ENCODE measurements around the gene IL17RD. TPM values are rescaled to one million over a fixed set of nuclear protein-coding genes. Genes with fewer than 3 reads are reported as not detected.

Gene IL17RD
- polyA plus RNA-seq, 2 of the 4 experiments (the other 2 are of a cell fraction), result 0.89 to 1.4 TPM

- ATAC-seq (no peak), DNase-seq (ENCODE audit: low read depth in 1 of 2, low spot score in 1 of 2) (no peak), FAIRE-seq (no peak)
- Histone ChIP-seq H3K4me3 (no peak overlapping the region), H3K27ac (no peak overlapping the region), H3K4me2 (no peak overlapping the region), H3K9me3 (no peaks in the 10 kb centered on the region), H3K4me1 (no peaks in the 10 kb centered on the region)
- POLR2A ChIA-PET, result no interaction called here
- CTCF ChIA-PET, result no interaction called here
- TF ChIP-seq REST (IDR thresholded peaks at IDR 0.05), result no peak
- WGBS (ENCODE audit: missing lambda C conversion rate), result 94% methylated on average over 2 of the region's 2 CpGs
Measured at GRCh38 chr3:57132674-57133073, 32.5 kb downstream of the IL17RD start.

DNA sequence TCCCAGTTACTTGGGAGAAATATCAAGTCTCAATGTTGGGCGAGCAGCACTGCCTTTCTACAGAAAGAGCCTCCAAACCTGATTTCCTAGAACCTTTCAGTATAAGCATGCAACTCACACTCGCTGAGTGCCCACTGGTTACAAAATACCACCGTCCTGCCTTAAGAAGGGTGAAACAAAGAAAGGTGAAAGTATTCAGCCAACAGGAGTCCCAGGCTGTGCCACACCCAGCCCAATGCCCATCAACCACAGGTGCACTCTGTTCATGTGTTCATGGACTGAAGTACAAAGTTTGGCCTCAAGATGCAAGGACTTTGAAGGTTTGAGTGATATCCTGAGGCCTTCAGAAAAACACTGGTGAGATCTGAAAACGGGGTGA, 34.0 kb downstream of the IL17RD start:
- ATAC-seq (no peak), FAIRE-seq (no peak), DNase-seq (ENCODE audit: low read depth in 1 of 2, low spot score in 1 of 2) (no peak)
- Histone ChIP-seq H3K4me2 (no peak overlapping the region), H3K4me3 (no peak overlapping the region), H3K9me3 (no peaks in the 10 kb centered on the region), H3K4me1 (no peaks in the 10 kb centered on the region), H3K27ac (no peak overlapping the region)
- no peak for TF ChIP-seq CHD2 (IDR thresholded peaks at IDR 0.05; ENCODE audit: low read length, partially characterized antibody)
- no peak for TF ChIP-seq CEBPB (IDR thresholded peaks at IDR 0.05)
- TF ChIP-seq E2F6 (IDR thresholded peaks at IDR 0.05; ENCODE audit: borderline replicate concordance, low read depth), result no peak
- TF ChIP-seq, protein P1, sequence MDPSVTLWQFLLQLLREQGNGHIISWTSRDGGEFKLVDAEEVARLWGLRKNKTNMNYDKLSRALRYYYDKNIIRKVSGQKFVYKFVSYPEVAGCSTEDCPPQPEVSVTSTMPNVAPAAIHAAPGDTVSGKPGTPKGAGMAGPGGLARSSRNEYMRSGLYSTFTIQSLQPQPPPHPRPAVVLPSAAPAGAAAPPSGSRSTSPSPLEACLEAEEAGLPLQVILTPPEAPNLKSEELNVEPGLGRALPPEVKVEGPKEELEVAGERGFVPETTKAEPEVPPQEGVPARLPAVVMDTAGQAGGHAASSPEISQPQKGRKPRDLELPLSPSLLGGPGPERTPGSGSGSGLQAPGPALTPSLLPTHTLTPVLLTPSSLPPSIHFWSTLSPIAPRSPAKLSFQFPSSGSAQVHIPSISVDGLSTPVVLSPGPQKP (IDR thresholded peaks at IDR 0.05; ENCODE audit: low read depth, low read length), result no peak
- no peak for TF ChIP-seq TP53 (CRISPR knock-in tag; IDR thresholded peaks at IDR 0.05)
- no peak for TF ChIP-seq MAFK (IDR thresholded peaks at IDR 0.05; ENCODE audit: partially characterized antibody)
- ChIA-PET POLR2A (no interaction called here), CTCF (interaction anchor here (0.9 kb wide), 1 partner anchor 31 kb away, joined by 3 read pairs; no protein-coding TSS in a partner anchor)
- WGBS (ENCODE audit: missing lambda C conversion rate), result 69% methylated on average over 3 of the region's 4 CpGs

GRCh38 chr3:57130571-57131209, 34.5 kb downstream of the IL17RD start:
- TF ChIP-seq CEBPB (IDR thresholded peaks at IDR 0.05), result no peak
- no peak for TF ChIP-seq ZNF302 (CRISPR knock-in tag; IDR thresholded peaks at IDR 0.05)
- no peak for TF ChIP-seq CTCF (IDR thresholded peaks at IDR 0.05)
- TF ChIP-seq RCOR1 (IDR thresholded peaks at IDR 0.05; ENCODE audit: low read depth, low read length), result no peak
- H3K4me1 ChIP-seq, result no peaks in the 10 kb centered on the region
- ChIA-PET CTCF (interaction anchor here (0.9 to 1.0 kb wide), 2 partner anchors 9 to 30 kb away, joined by 3 read pairs; no protein-coding TSS in a partner anchor), POLR2A (no interaction called here)
- 88% methylated on average over 13 of the region's 14 CpGs for WGBS (ENCODE audit: missing lambda C conversion rate)
- no peak for DNase-seq (ENCODE audit: low read depth in 1 of 2, low spot score in 1 of 2)
- no peak for ATAC-seq
- H3K27ac ChIP-seq, result no peak overlapping the region
- H3K4me2 ChIP-seq, result no peak overlapping the region
- H3K4me3 ChIP-seq, result no peak overlapping the region
- FAIRE-seq, result no peak
- H3K9me3 ChIP-seq, result no peaks in the 10 kb centered on the region
